ENCODE measurements around the gene RBMX.
"Not testable (repeated sequence)": the region's sequence is repeated elsewhere in the genome, so short reads cannot be mapped to it uniquely, and the experiment has no call there.

DNA sequence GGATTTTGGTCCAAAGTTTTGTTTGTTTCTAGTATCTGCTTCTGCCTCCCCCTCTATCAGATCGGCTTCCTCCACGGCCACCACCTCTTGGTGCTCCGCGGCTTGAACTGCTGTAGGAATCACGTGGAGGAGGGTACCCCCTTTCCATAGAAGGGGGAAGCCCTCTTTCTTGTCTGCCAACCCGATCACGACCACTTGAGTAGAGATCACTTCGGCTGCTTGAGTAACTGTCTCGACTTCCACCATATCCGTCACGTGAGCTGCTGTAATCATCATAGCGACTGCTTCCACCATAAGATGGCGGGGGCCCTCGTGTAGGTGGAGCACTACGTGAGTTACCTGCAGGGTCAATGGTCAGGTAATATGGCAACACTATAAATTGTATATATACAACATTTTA is 6.4 kb downstream of the RBMX start:
- not testable (repeated sequence) for TF ChIP-seq POLR2AphosphoS5 (IDR thresholded peaks at IDR 0.05); POLR2A (IDR thresholded peaks at IDR 0.05; ENCODE audit: low read depth)
- TF ChIP-seq, protein P1, sequence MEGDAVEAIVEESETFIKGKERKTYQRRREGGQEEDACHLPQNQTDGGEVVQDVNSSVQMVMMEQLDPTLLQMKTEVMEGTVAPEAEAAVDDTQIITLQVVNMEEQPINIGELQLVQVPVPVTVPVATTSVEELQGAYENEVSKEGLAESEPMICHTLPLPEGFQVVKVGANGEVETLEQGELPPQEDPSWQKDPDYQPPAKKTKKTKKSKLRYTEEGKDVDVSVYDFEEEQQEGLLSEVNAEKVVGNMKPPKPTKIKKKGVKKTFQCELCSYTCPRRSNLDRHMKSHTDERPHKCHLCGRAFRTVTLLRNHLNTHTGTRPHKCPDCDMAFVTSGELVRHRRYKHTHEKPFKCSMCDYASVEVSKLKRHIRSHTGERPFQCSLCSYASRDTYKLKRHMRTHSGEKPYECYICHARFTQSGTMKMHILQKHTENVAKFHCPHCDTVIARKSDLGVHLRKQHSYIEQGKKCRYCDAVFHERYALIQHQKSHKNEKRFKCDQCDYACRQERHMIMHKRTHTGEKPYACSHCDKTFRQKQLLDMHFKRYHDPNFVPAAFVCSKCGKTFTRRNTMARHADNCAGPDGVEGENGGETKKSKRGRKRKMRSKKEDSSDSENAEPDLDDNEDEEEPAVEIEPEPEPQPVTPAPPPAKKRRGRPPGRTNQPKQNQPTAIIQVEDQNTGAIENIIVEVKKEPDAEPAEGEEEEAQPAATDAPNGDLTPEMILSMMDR (IDR thresholded peaks at IDR 0.05), result not testable (repeated sequence)
